Mesothelial cell of epicardium (in vitro differentiated cells): Measurements from ENCODE around the gene YWHAB. TPM values are rescaled to one million over a fixed set of nuclear protein-coding genes. Genes with fewer than 3 reads are reported as not detected.

Experiments used
- DNase-seq, 2 experiments: peaks; one replicate each; pipeline ENCODE4 v3.0.0; 2021; ENCODE audit warnings: low spot score in 2 of 2; ENCODE audit not compliant: unreplicated experiment in 2 of 2
- H3K27ac Mint-ChIP-seq: 2 replicates; pipeline ENCODE4 v1.8.0; 2021; ENCODE audit warnings: mixed read lengths
- H3K27me3 Mint-ChIP-seq: 2 replicates; pipeline ENCODE4 v1.8.0; 2021; ENCODE audit warnings: low read depth, mixed read lengths
- H3K36me3 Mint-ChIP-seq: 2 replicates; pipeline ENCODE4 v1.8.0; 2021; ENCODE audit warnings: mixed read lengths
- H3K4me1 Mint-ChIP-seq: 2 replicates; pipeline ENCODE4 v1.8.0; 2021; ENCODE audit warnings: mixed read lengths
- H3K4me3 Mint-ChIP-seq: 2 replicates; pipeline ENCODE4 v1.8.0; 2021; ENCODE audit warnings: mild to moderate bottlenecking, moderate library complexity, mixed read lengths
- H3K9me3 Mint-ChIP-seq: 2 replicates; pipeline ENCODE4 v1.8.0; 2021; ENCODE audit warnings: mixed read lengths
- CTCF ChIP-seq: fragments of 200-600 bp; sonication (generic); IDR thresholded peaks from one replicate; pipeline ENCODE4 v1.5.0; 2021; ENCODE audit warnings: antibody characterized with exemption; ENCODE audit not compliant: unreplicated experiment
- total RNA-seq: library from RNA; stranded (reverse); gene quantifications from 3 replicates; pipeline ENCODE4 v1.2.1, GENCODE V29; 2021

YWHAB gene
- total RNA-seq, 1 donor from 2014 or later, result 113 TPM

- no peaks in the 10 kb centered on the region for H3K27me3 Mint-ChIP-seq
- H3K9me3 Mint-ChIP-seq, result no peaks in the 10 kb centered on the region
- H3K4me1 Mint-ChIP-seq, result no peaks in the 10 kb centered on the region
- no peak for TF ChIP-seq CTCF
- no peak for DNase-seq
- H3K27ac Mint-ChIP-seq, result no peak overlapping the region
- peaks cover 12% of the 10 kb centered on the region for H3K36me3 Mint-ChIP-seq
- H3K4me3 Mint-ChIP-seq, result no peak overlapping the region
Observed at GRCh38 chr20:44928595-44928994, 43.1 kb downstream of the YWHAB start.

- no peak for DNase-seq
- no peak overlapping the region for H3K4me3 Mint-ChIP-seq
- H3K9me3 Mint-ChIP-seq, result no peaks in the 10 kb centered on the region
- H3K27ac Mint-ChIP-seq, result no peak overlapping the region
- no peaks in the 10 kb centered on the region for H3K27me3 Mint-ChIP-seq
- no peaks in the 10 kb centered on the region for H3K4me1 Mint-ChIP-seq
- peaks cover 10% of the 10 kb centered on the region for H3K36me3 Mint-ChIP-seq
- TF ChIP-seq CTCF, result no peak
Observed at GRCh38 chr20:44930517-44931168, 45.1 kb downstream of the YWHAB start.

GRCh38 chr20:44931911-44932310, 46.4 kb downstream of the YWHAB start:
- Mint-ChIP-seq H3K4me1 (no peaks in the 10 kb centered on the region), H3K9me3 (no peaks in the 10 kb centered on the region), H3K27me3 (no peaks in the 10 kb centered on the region), H3K27ac (no peak overlapping the region), H3K4me3 (no peak overlapping the region), H3K36me3 (peaks cover 10% of the 10 kb centered on the region)
- DNase-seq, result no peak
- no peak for TF ChIP-seq CTCF

GRCh38 chr20:44932916-44933315, 47.4 kb downstream of the YWHAB start:
- no peak overlapping the region for H3K27ac Mint-ChIP-seq
- H3K4me3 Mint-ChIP-seq, result no peak overlapping the region
- TF ChIP-seq CTCF, result no peak
- H3K4me1 Mint-ChIP-seq, result no peaks in the 10 kb centered on the region
- H3K9me3 Mint-ChIP-seq, result no peaks in the 10 kb centered on the region
- no peak for DNase-seq
- H3K36me3 Mint-ChIP-seq, result peaks cover 10% of the 10 kb centered on the region
- H3K27me3 Mint-ChIP-seq, result no peaks in the 10 kb centered on the region

GRCh38 chr20:44936510-44936909, 51.0 kb downstream of the YWHAB start:
- no peaks in the 10 kb centered on the region for H3K9me3 Mint-ChIP-seq
- peaks cover 9% of the 10 kb centered on the region for H3K36me3 Mint-ChIP-seq
- DNase-seq, result no peak
- H3K27ac Mint-ChIP-seq, result no peak overlapping the region
- no peak overlapping the region for H3K4me3 Mint-ChIP-seq
- no peak for TF ChIP-seq CTCF
- H3K27me3 Mint-ChIP-seq, result no peaks in the 10 kb centered on the region
- no peaks in the 10 kb centered on the region for H3K4me1 Mint-ChIP-seq

- Mint-ChIP-seq H3K4me3 (no peak overlapping the region), H3K9me3 (no peaks in the 10 kb centered on the region), H3K27me3 (no peaks in the 10 kb centered on the region), H3K36me3 (peaks cover 17% of the 10 kb centered on the region), H3K4me1 (no peaks in the 10 kb centered on the region), H3K27ac (no peak overlapping the region)
- TF ChIP-seq CTCF, result no peak
- no peak for DNase-seq
Observed at GRCh38 chr20:44938637-44939036, 53.1 kb downstream of the YWHAB start.
